Astrocyte (in vitro differentiated cells and primary cell): ENCODE measurements around the gene CNIH1. TPM values are rescaled to one million over a fixed set of nuclear protein-coding genes. Genes with fewer than 3 reads are reported as not detected.

ENCODE experiments used
- DNase-seq: peaks from one replicate; pipeline ENCODE4 v3.0.0-alpha.2; 2010; ENCODE audit warnings: low read depth
- FAIRE-seq: peaks from 2 replicates; lab custom pipeline; 2011; peaks lifted over from hg19 to GRCh38; lab: Jason Lieb, UNC
- H2AFZ ChIP-seq: 2 replicates; pipeline ENCODE4 v1.6.0; 2012; ENCODE audit warnings: low read depth, low read length, inconsistent platforms
- H3K27ac ChIP-seq: 2 replicates; pipeline ENCODE4 v1.5.1; 2011; ENCODE audit warnings: low read depth, low read length, inconsistent platforms
- H3K27me3 ChIP-seq: 2 replicates; pipeline ENCODE4 v1.6.0; 2011; ENCODE audit warnings: low read length, inconsistent platforms; ENCODE audit not compliant: insufficient read depth
- H3K36me3 ChIP-seq: 2 replicates; pipeline ENCODE4 v1.5.1; 2011; ENCODE audit warnings: low read length, inconsistent platforms; ENCODE audit not compliant: insufficient read depth
- H3K4me1 ChIP-seq: 2 replicates; pipeline ENCODE4 v1.5.1; 2011; ENCODE audit warnings: low read length, inconsistent platforms; ENCODE audit not compliant: insufficient read depth
- H3K4me2 ChIP-seq: 2 replicates; pipeline ENCODE4 v1.6.0; 2012; ENCODE audit warnings: low read length, inconsistent platforms
- H3K4me3 ChIP-seq: 2 replicates; pipeline ENCODE4 v1.5.1; 2011; ENCODE audit warnings: low read depth, mild to moderate bottlenecking, low read length, inconsistent platforms; ENCODE audit not compliant: insufficient read depth
- H3K79me2 ChIP-seq: 2 replicates; pipeline ENCODE4 v1.6.0; 2012; ENCODE audit warnings: mild to moderate bottlenecking, low read length, inconsistent platforms; ENCODE audit not compliant: insufficient read depth
- H3K9ac ChIP-seq: 2 replicates; pipeline ENCODE4 v1.6.0; 2012; ENCODE audit warnings: mild to moderate bottlenecking, low read length, inconsistent platforms
- H3K9me3 ChIP-seq: 2 replicates; pipeline ENCODE4 v1.5.1; 2012; ENCODE audit warnings: low read depth, mild to moderate bottlenecking, low read length, inconsistent platforms; ENCODE audit not compliant: insufficient read depth
- H4K20me1 ChIP-seq: 2 replicates; pipeline ENCODE4 v1.6.0; 2012; ENCODE audit warnings: low read length, inconsistent platforms; ENCODE audit not compliant: insufficient read depth
- H3K27ac Mint-ChIP-seq: one replicate; pipeline ENCODE4 v1.8.0; 2021; ENCODE audit warnings: mild to moderate bottlenecking, mixed read lengths; ENCODE audit not compliant: unreplicated experiment
- H3K27me3 Mint-ChIP-seq: one replicate; pipeline ENCODE4 v1.8.0; 2021; ENCODE audit warnings: low read depth, mixed read lengths; ENCODE audit not compliant: unreplicated experiment
- H3K36me3 Mint-ChIP-seq: one replicate; pipeline ENCODE4 v1.8.0; 2021; ENCODE audit warnings: low read depth, mixed read lengths; ENCODE audit not compliant: unreplicated experiment
- H3K4me1 Mint-ChIP-seq: one replicate; pipeline ENCODE4 v1.8.0; 2021; ENCODE audit warnings: low read depth, mixed read lengths; ENCODE audit not compliant: unreplicated experiment
- H3K4me3 Mint-ChIP-seq: one replicate; pipeline ENCODE4 v1.8.0; 2021; ENCODE audit warnings: mild to moderate bottlenecking, moderate library complexity, mixed read lengths; ENCODE audit not compliant: unreplicated experiment
- H3K9me3 Mint-ChIP-seq: one replicate; pipeline ENCODE4 v1.8.0; 2021; ENCODE audit warnings: mild to moderate bottlenecking, mixed read lengths; ENCODE audit not compliant: unreplicated experiment
- CTCF ChIP-seq: IDR thresholded peaks from 2 replicates; pipeline ENCODE4 v1.5.1; 2011; ENCODE audit warnings: low read depth, mild to moderate bottlenecking, inconsistent platforms, low read length, moderate library complexity; ENCODE audit not compliant: insufficient read depth
- EZH2 ChIP-seq: IDR thresholded peaks from 2 replicates; pipeline ENCODE4 v1.6.1; 2012; ENCODE audit warnings: mild to moderate bottlenecking, low read length, inconsistent platforms; ENCODE audit not compliant: insufficient read depth
- total RNA-seq: library from RNA; stranded (reverse); gene quantifications from 2 replicates; pipeline ENCODE4 v1.2.1, GENCODE V29; 2021

The CNIH1 gene
- total RNA-seq, 1 donor from 2014 or later: 148 TPM

- H4K20me1 ChIP-seq: peaks cover 85% of the 10 kb centered on the region
- peak; percentile 89 for DNase-seq
- no peak overlapping the region for H3K27ac Mint-ChIP-seq
Measured at GRCh38 chr14:54435500-54435981, 5.6 kb downstream of the CNIH1 start.

GRCh38 chr14:54428527-54428926 is 12.6 kb downstream of the CNIH1 start:
- H2AFZ ChIP-seq: no peak overlapping the region
- H3K27ac Mint-ChIP-seq: no peak overlapping the region
- H3K36me3 Mint-ChIP-seq: peaks cover 9% of the 10 kb centered on the region
- FAIRE-seq (no peak), DNase-seq (no peak)
- H3K9me3 ChIP-seq: no peaks in the 10 kb centered on the region
- H3K27ac ChIP-seq: no peak overlapping the region
- peaks cover 34% of the 10 kb centered on the region for H4K20me1 ChIP-seq
- H3K4me1 ChIP-seq: no peaks in the 10 kb centered on the region
- H3K4me2 ChIP-seq: no peak overlapping the region
- TF ChIP-seq EZH2: no peak
- no peak for TF ChIP-seq CTCF
- no peaks in the 10 kb centered on the region for H3K27me3 ChIP-seq
- H3K4me3 Mint-ChIP-seq: no peak overlapping the region
- H3K79me2 ChIP-seq: peaks cover 38% of the 10 kb centered on the region
- H3K9me3 Mint-ChIP-seq: no peaks in the 10 kb centered on the region
- H3K4me1 Mint-ChIP-seq: peaks cover 3% of the 10 kb centered on the region
- H3K27me3 Mint-ChIP-seq: no peaks in the 10 kb centered on the region
- H3K36me3 ChIP-seq: peaks cover 41% of the 10 kb centered on the region
- no peak overlapping the region for H3K4me3 ChIP-seq
- H3K9ac ChIP-seq: no peak overlapping the region

More at GRCh38 chr14:54435500-54435981, 5.6 kb downstream of the CNIH1 start:
- no peak overlapping the region for H2AFZ ChIP-seq
- H3K4me3 ChIP-seq: no peak overlapping the region
- H3K36me3 Mint-ChIP-seq: peaks cover 6% of the 10 kb centered on the region
- peak overlapping the region; percentile 46 for H3K4me2 ChIP-seq
- peaks cover 21% of the 10 kb centered on the region for H3K4me1 ChIP-seq
- no peaks in the 10 kb centered on the region for H3K9me3 Mint-ChIP-seq
- no peak overlapping the region for H3K4me3 Mint-ChIP-seq
- TF ChIP-seq CTCF: no peak
- TF ChIP-seq EZH2: no peak
- peaks cover 3% of the 10 kb centered on the region for H3K36me3 ChIP-seq
- peaks cover 30% of the 10 kb centered on the region for H3K4me1 Mint-ChIP-seq
- H3K9ac ChIP-seq: peak overlapping the region; percentile 15
- H3K27ac ChIP-seq: peak overlapping the region; percentile 70
- FAIRE-seq: peak; percentile 71
- H3K27me3 ChIP-seq: no peaks in the 10 kb centered on the region
- H3K27me3 Mint-ChIP-seq: no peaks in the 10 kb centered on the region
- peaks cover 100% of the 10 kb centered on the region for H3K79me2 ChIP-seq
- H3K9me3 ChIP-seq: no peaks in the 10 kb centered on the region

DNA sequence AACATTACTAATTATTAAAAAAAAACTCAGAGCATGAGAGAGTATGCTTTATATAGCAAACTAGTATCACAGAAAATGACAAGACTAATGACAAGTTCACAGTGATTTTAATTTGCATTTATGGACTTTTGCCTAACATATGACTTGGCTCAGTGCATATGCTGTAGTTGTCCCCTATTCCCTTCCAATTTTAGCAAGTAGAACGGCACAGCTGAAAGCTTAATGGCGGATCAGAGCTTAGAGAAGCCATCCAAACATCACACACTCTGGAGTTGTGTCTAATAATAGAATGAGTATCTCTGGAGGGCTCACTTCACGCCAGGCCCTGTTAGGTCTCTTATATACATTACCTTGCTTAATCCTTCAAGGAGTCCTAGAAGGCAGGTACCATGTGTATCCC is 13.3 kb downstream of the CNIH1 start:
- peaks cover 9% of the 10 kb centered on the region for H3K36me3 Mint-ChIP-seq
- Histone ChIP-seq H2AFZ (no peak overlapping the region), H3K4me1 (no peaks in the 10 kb centered on the region), H4K20me1 (peaks cover 27% of the 10 kb centered on the region), H3K9ac (no peak overlapping the region), H3K27ac (no peak overlapping the region), H3K4me3 (no peak overlapping the region), H3K36me3 (peaks cover 41% of the 10 kb centered on the region), H3K9me3 (no peaks in the 10 kb centered on the region), H3K79me2 (peaks cover 31% of the 10 kb centered on the region), H3K27me3 (no peaks in the 10 kb centered on the region), H3K4me2 (no peak overlapping the region)
- no peaks in the 10 kb centered on the region for H3K9me3 Mint-ChIP-seq
- TF ChIP-seq CTCF (no peak), EZH2 (no peak)
- H3K4me3 Mint-ChIP-seq: no peak overlapping the region
- DNase-seq (no peak), FAIRE-seq (no peak)
- H3K4me1 Mint-ChIP-seq: no peaks in the 10 kb centered on the region
- H3K27me3 Mint-ChIP-seq: no peaks in the 10 kb centered on the region
- no peak overlapping the region for H3K27ac Mint-ChIP-seq
